Mesenchymal stem cell (in vitro differentiated cells and primary cell): Measurements from ENCODE around the gene VANGL2.
"Not testable (repeated sequence)": the region's sequence is repeated elsewhere in the genome, so short reads cannot be mapped to it uniquely, and the experiment has no call there.

Experiments
- DNase-seq: peaks from one replicate; pipeline ENCODE4 v3.0.0-alpha.2; 2013
- H2AFZ ChIP-seq: one replicate; pipeline ENCODE4 v1.6.1; 2013; ENCODE audit warnings: low read depth, mild to moderate bottlenecking, control low read depth, inconsistent platforms, low read length, moderate library complexity
- H2AK5ac ChIP-seq: 2 replicates; pipeline ENCODE4 v1.6.1; 2013; ENCODE audit warnings: low read length, moderate library complexity, mild to moderate bottlenecking, inconsistent platforms; ENCODE audit not compliant: severe bottlenecking
- H2BK120ac ChIP-seq: one replicate; pipeline ENCODE4 v1.6.1; 2013; ENCODE audit warnings: low read depth, mild to moderate bottlenecking, inconsistent platforms, low read length, moderate library complexity
- H2BK12ac ChIP-seq, 2 experiments: one replicate each; pipeline ENCODE4 v1.6.1; 2013; ENCODE audit warnings: inconsistent platforms in 2 of 2, low read length in 2 of 2, mild to moderate bottlenecking in 2 of 2, moderate library complexity in 2 of 2, control low read depth in 1 of 2
- H2BK15ac ChIP-seq: one replicate; pipeline ENCODE4 v1.6.1; 2013; ENCODE audit warnings: mild to moderate bottlenecking, low read depth, inconsistent platforms; ENCODE audit not compliant: poor library complexity, severe bottlenecking
- H2BK5ac ChIP-seq: 2 replicates; pipeline ENCODE4 v1.6.1; 2013; ENCODE audit warnings: low read depth, mild to moderate bottlenecking, low read length, control low read depth, inconsistent platforms; ENCODE audit not compliant: poor library complexity, severe bottlenecking
- H3K14ac ChIP-seq, 2 experiments: one replicate each; pipeline ENCODE4 v1.6.1; 2013; ENCODE audit warnings: inconsistent platforms in 2 of 2, low read length in 2 of 2, control low read depth in 1 of 2, mild to moderate bottlenecking in 1 of 2, moderate library complexity in 1 of 2
- H3K18ac ChIP-seq, 2 experiments: one replicate each; pipeline ENCODE4 v1.6.1; 2013; ENCODE audit warnings: inconsistent platforms in 2 of 2, low read length in 2 of 2, control low read depth in 1 of 2, low read depth in 1 of 2, mild to moderate bottlenecking in 1 of 2
- H3K23ac ChIP-seq, 2 experiments: one replicate each; pipeline ENCODE4 v1.6.1; 2013; ENCODE audit warnings: inconsistent platforms in 2 of 2, low read length in 2 of 2, mild to moderate bottlenecking in 2 of 2, moderate library complexity in 2 of 2, control low read depth in 1 of 2
- H3K27ac ChIP-seq: 2 replicates; pipeline ENCODE4 v1.5.1; 2013; ENCODE audit warnings: mild to moderate bottlenecking, moderate library complexity, low read length, control low read depth, inconsistent platforms; ENCODE audit not compliant: poor library complexity, severe bottlenecking
- H3K27me3 ChIP-seq, 2 experiments: 2 replicates each; pipeline versions ENCODE4 v1.6.1 to v1.7.0; 2013; ENCODE audit warnings: low read length in 2 of 2, mild to moderate bottlenecking in 2 of 2, moderate library complexity in 2 of 2, control low read depth in 1 of 2, inconsistent platforms in 1 of 2; ENCODE audit not compliant: control insufficient read depth in 1 of 2, insufficient read depth in 1 of 2
- H3K36me3 ChIP-seq, 2 experiments: 2 replicates each; pipeline versions ENCODE4 v1.6.1 to v1.7.0; 2013; ENCODE audit warnings: low read length in 2 of 2, control low read depth in 1 of 2, inconsistent platforms in 1 of 2, low read depth in 1 of 2, mild to moderate bottlenecking in 1 of 2; ENCODE audit not compliant: insufficient read depth in 2 of 2, control insufficient read depth in 1 of 2
- H3K4ac ChIP-seq, 2 experiments: one replicate each; pipeline ENCODE4 v1.6.1; 2013; ENCODE audit warnings: inconsistent platforms in 2 of 2, low read length in 2 of 2, mild to moderate bottlenecking in 2 of 2, moderate library complexity in 2 of 2, control low read depth in 1 of 2, low read depth in 1 of 2
- H3K4me1 ChIP-seq: 2 replicates; pipeline ENCODE4 v1.6.1; 2013; ENCODE audit warnings: low read depth, low read length, control low read depth; ENCODE audit not compliant: control insufficient read depth, insufficient read depth
- H3K4me2 ChIP-seq: 2 replicates; pipeline ENCODE4 v1.6.1; 2013; ENCODE audit warnings: low read length, mild to moderate bottlenecking, inconsistent platforms; ENCODE audit not compliant: poor library complexity, severe bottlenecking
- H3K4me3 ChIP-seq, 2 experiments: 2 replicates each; pipeline versions ENCODE4 v1.5.1 to v1.7.0; 2013; ENCODE audit warnings: low read length in 2 of 2, mild to moderate bottlenecking in 2 of 2, control low read depth in 1 of 2, low read depth in 1 of 2; ENCODE audit not compliant: insufficient read depth in 1 of 2
- H3K79me1 ChIP-seq: replicated peaks from 2 replicates; pipeline ENCODE4 v1.6.1; 2013; ENCODE audit warnings: mild to moderate bottlenecking, control low read depth, low read length, inconsistent platforms; ENCODE audit not compliant: poor library complexity, severe bottlenecking
- H3K9ac ChIP-seq: 2 replicates; pipeline ENCODE4 v1.7.0; 2013; ENCODE audit warnings: mild to moderate bottlenecking, low read length, moderate library complexity
- H3K9me3 ChIP-seq: 2 replicates; pipeline ENCODE4 v1.7.0; 2013; ENCODE audit warnings: mild to moderate bottlenecking, low read length; ENCODE audit not compliant: control insufficient read depth
- H4K8ac ChIP-seq: one replicate; pipeline ENCODE4 v1.6.1; 2013; ENCODE audit warnings: inconsistent platforms, mild to moderate bottlenecking, low read length, moderate library complexity
- H4K91ac ChIP-seq: one replicate; pipeline ENCODE4 v1.6.1; 2013; ENCODE audit warnings: mild to moderate bottlenecking, low read length, inconsistent platforms
- WGBS: methylation state at CpG from one replicate; pipeline ENCODE4 v1.1.7; 2013; ENCODE audit warnings: mixed read lengths; 5-methylcytosine and 5-hydroxymethylcytosine counted together

Gene VANGL2

DNA sequence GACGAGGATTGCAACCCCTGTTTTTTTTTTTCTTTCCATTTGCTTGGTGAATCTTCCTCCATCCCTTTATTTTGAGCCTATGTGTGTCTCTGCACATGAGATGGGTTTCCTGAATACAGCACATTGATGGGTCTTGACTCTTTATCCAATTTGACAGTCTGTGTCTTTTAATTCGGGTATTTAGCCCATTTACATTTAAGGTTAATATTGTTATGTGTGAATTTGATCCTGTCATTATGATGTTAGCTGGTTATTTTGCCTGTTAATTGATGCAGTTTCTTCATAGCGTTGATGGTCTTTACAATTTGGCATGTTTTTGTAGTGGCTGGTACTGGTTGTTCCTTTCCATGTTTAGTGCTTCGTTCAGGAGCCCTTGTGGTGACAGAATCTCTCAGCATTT is 12.0 kb upstream of the VANGL2 start:
- not testable (repeated sequence) for H4K91ac ChIP-seq, H2AK5ac ChIP-seq, H2BK15ac ChIP-seq, H2AFZ ChIP-seq, H3K4me3 ChIP-seq, H3K27ac ChIP-seq, H3K9ac ChIP-seq, H2BK5ac ChIP-seq, H3K18ac ChIP-seq, H3K4me2 ChIP-seq, H3K23ac ChIP-seq, H2BK120ac ChIP-seq, H3K14ac ChIP-seq, H3K4me1 ChIP-seq, H4K8ac ChIP-seq, H3K4ac ChIP-seq, H3K79me1 ChIP-seq, DNase-seq, H3K36me3 ChIP-seq, H3K9me3 ChIP-seq, H2BK12ac ChIP-seq
- H3K27me3 ChIP-seq, result peaks cover 9 to 20% of the 10 kb centered on the region in 2 experiments
- WGBS, result 76% methylated on average over 3 of the region's 4 CpGs

DNA sequence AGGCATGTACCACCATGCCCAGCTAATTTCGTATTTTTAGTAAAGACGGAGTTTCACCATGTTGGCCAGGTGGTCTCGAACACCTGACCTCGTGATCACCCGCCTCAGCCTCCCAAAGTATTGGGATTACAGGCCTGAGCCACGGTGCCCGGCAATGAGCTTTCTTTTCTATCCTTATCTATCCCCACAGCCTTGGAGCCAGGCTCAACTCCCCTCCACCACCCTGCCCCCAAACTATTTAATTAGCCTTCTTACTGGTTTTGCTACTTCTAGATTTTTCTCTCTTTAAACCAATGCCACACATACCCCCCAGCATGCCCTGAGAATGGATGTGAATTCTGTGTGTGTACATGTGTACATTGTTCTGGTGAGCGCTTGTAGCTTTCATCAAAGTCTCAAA is 5.7 kb upstream of the VANGL2 start:
- Histone ChIP-seq H2AK5ac (no peak overlapping the region), H4K8ac (no peak overlapping the region), H2BK120ac (no peak overlapping the region), H3K23ac (no peak overlapping the region), H3K9ac (no peak overlapping the region), H3K9me3 (no peaks in the 10 kb centered on the region), H3K4me2 (no peak overlapping the region), H3K14ac (no peak overlapping the region), H3K18ac (no peak overlapping the region), H3K27me3 (peaks cover 9 to 66% of the 10 kb centered on the region in 2 experiments), H2AFZ (no peak overlapping the region), H3K36me3 (no peaks in the 10 kb centered on the region), H3K4me3 (no peak overlapping the region), H3K27ac (no peak overlapping the region), H3K4me1 (peaks cover 3% of the 10 kb centered on the region), H3K4ac (no peak overlapping the region), H4K91ac (no peak overlapping the region), H2BK15ac (no peak overlapping the region), H3K79me1 (no peaks in the 10 kb centered on the region), H2BK5ac (no peak overlapping the region), H2BK12ac (no peak overlapping the region)
- no peak for DNase-seq
- WGBS, result 89% methylated on average over 8 of the region's 8 CpGs

DNA sequence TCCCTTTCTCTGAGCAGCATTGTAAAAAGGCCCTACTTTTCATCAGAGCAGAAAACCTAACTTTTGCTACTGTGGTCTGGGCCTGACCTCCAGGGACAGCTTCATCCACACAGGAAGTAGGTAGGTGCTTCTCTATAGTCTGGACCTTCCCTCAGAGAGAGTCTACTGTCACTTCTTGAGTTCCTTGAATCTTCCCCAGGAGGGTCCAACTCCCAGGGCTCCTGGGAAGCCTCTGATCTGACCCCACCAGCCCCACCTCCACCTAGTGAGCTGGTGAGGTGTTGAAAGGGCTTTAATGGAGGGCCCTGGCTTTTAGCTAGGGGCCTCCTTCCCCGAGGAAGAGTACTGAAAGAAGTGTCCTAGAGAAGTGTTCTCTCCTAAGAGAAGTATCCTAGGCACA is 2.7 kb upstream of the VANGL2 start:
- H3K79me1 ChIP-seq, result peaks cover 14% of the 10 kb centered on the region
- H2BK5ac ChIP-seq, result no peak overlapping the region
- no peak overlapping the region for H3K23ac ChIP-seq
- H3K36me3 ChIP-seq, result no peaks in the 10 kb centered on the region
- H2BK120ac ChIP-seq, result no peak overlapping the region
- no peak overlapping the region for H2AFZ ChIP-seq
- H2AK5ac ChIP-seq, result no peak overlapping the region
- peaks cover 0 to 76% of the 10 kb centered on the region in 2 experiments for H3K27me3 ChIP-seq
- no peak overlapping the region for H3K27ac ChIP-seq
- no peak overlapping the region for H3K4me3 ChIP-seq
- H3K4ac ChIP-seq, result no peak overlapping the region
- no peak overlapping the region for H3K9ac ChIP-seq
- peaks cover 15% of the 10 kb centered on the region for H3K4me1 ChIP-seq
- no peak overlapping the region for H4K8ac ChIP-seq
- DNase-seq, result no peak
- no peak overlapping the region for H3K4me2 ChIP-seq
- WGBS, result 81% methylated on average over 1 of the region's 1 CpG
- no peak overlapping the region for H3K18ac ChIP-seq
- H2BK12ac ChIP-seq, result no peak overlapping the region
- no peak overlapping the region for H3K14ac ChIP-seq
- H2BK15ac ChIP-seq, result no peak overlapping the region
- H4K91ac ChIP-seq, result no peak overlapping the region
- no peaks in the 10 kb centered on the region for H3K9me3 ChIP-seq

DNA sequence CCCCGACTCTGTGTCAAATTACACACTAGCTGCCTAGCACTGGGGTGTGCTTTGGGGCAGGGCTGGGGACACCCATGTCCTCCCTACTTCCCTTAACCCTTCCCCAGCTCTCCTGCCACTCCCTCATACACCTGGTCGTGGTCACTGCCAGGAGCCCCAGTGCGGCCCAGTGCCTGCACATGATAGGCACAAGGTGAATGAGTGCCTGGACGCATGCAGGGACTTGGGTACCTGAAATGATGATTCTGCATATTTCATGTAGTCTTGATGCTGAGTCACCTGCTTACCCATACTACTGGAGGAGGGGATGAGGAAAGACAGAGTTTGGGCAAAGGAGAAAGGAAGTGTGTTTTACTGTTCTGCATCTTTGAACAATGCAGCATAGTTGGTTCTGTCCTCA is 1.5 kb upstream of the VANGL2 start:
- Histone ChIP-seq H2AFZ (no peak overlapping the region), H2BK120ac (no peak overlapping the region), H3K18ac (no peak overlapping the region), H3K4ac (no peak overlapping the region), H3K27me3 (peaks cover 0 to 88% of the 10 kb centered on the region in 2 experiments), H3K36me3 (no peaks in the 10 kb centered on the region), H3K79me1 (peaks cover 16% of the 10 kb centered on the region), H3K4me2 (no peak overlapping the region), H3K9ac (no peak overlapping the region), H2BK12ac (no peak overlapping the region), H3K9me3 (no peaks in the 10 kb centered on the region), H2BK5ac (no peak overlapping the region), H4K8ac (no peak overlapping the region), H3K4me3 (no peak overlapping the region), H3K23ac (no peak overlapping the region), H3K4me1 (peaks cover 15% of the 10 kb centered on the region), H3K14ac (no peak overlapping the region), H4K91ac (no peak overlapping the region), H3K27ac (no peak overlapping the region), H2AK5ac (no peak overlapping the region), H2BK15ac (no peak overlapping the region)
- 91% methylated on average over 4 of the region's 4 CpGs for WGBS
- no peak for DNase-seq
